IMR-90 (cell line): Measurements from ENCODE around the gene SLC19A1. TPM values are rescaled to one million over a fixed set of nuclear protein-coding genes. Genes with fewer than 3 reads are reported as not detected.

ENCODE experiments used
- ATAC-seq: fragments of 200-7000 bp; cut with Tn5 transposase; 2 replicates; pipeline ENCODE4 v1.9.1; 2020; ENCODE audit warnings: low read depth, mild to moderate bottlenecking, moderate library complexity
- BruUV-seq: library from RNA; stranded (reverse); fragments of 400-500 nt; replicated peaks from 2 replicates; lab custom pipeline; 2021; lab: Mats Ljungman, UMichigan
- CTCF ChIA-PET: fragments of 300-600 bp; formaldehyde crosslinking; extraction: SDS; loops from one replicate; lab custom pipeline; 2021; ENCODE audit warnings: antibody characterized with exemption; lab: Yijun Ruan, JAX
- POLR2A ChIA-PET: fragments of 300-600 bp; sonication (Branson Sonifier 250); formaldehyde crosslinking; loops from one replicate; lab custom pipeline; 2022; ENCODE audit warnings: antibody characterized with exemption; ENCODE audit not compliant: unreplicated experiment; lab: Charles Lee
- DNase-seq: peaks from one replicate; pipeline ENCODE4 v3.0.0; 2013
- H2AFZ ChIP-seq: replicated peaks from 2 replicates; pipeline ENCODE3; 2013; ENCODE audit warnings: low read length, mild to moderate bottlenecking; ENCODE audit not compliant: poor library complexity
- H2AK5ac ChIP-seq: 2 replicates; pipeline ENCODE4 v1.6.1; 2013; ENCODE audit warnings: low read depth, low read length, inconsistent platforms
- H2AK9ac ChIP-seq: replicated peaks from 2 replicates; pipeline ENCODE3; 2013; ENCODE audit warnings: mild to moderate bottlenecking, low read depth, low read length, moderate library complexity; ENCODE audit not compliant: poor library complexity
- H2BK120ac ChIP-seq: 2 replicates; pipeline ENCODE4 v1.6.1; 2013; ENCODE audit warnings: low read depth, low read length, inconsistent platforms
- H2BK15ac ChIP-seq: 3 replicates; pipeline ENCODE4 v1.6.1; 2013; ENCODE audit warnings: low read depth, low read length, inconsistent platforms
- H2BK20ac ChIP-seq: 2 replicates; pipeline ENCODE4 v1.6.1; 2013; ENCODE audit warnings: low read depth, mild to moderate bottlenecking, inconsistent platforms, low read length, moderate library complexity
- H2BK5ac ChIP-seq: 2 replicates; pipeline ENCODE4 v1.6.1; 2013; ENCODE audit warnings: mild to moderate bottlenecking, low read depth, low read length, inconsistent platforms; ENCODE audit not compliant: poor library complexity, severe bottlenecking
- H3K14ac ChIP-seq: replicated peaks from 2 replicates; pipeline ENCODE4 v1.6.1; 2013; ENCODE audit warnings: low read depth, low read length, inconsistent platforms
- H3K18ac ChIP-seq: 2 replicates; pipeline ENCODE4 v1.6.1; 2013; ENCODE audit warnings: low read depth, low read length, control low read depth
- H3K23ac ChIP-seq: 2 replicates; pipeline ENCODE4 v1.6.1; 2013; ENCODE audit warnings: low read depth, low read length, inconsistent platforms
- H3K27ac ChIP-seq: 2 replicates; pipeline ENCODE4 v1.5.1; 2013; ENCODE audit warnings: mild to moderate bottlenecking, control low read depth, low read length; ENCODE audit not compliant: insufficient read depth
- H3K27me3 ChIP-seq: 2 replicates; pipeline ENCODE4 v1.6.1; 2013; ENCODE audit warnings: low read length; ENCODE audit not compliant: control insufficient read depth, insufficient read depth
- H3K36me3 ChIP-seq: 2 replicates; pipeline ENCODE4 v1.6.1; 2013; ENCODE audit warnings: low read length, mixed read lengths; ENCODE audit not compliant: control insufficient read depth, insufficient read depth
- H3K4ac ChIP-seq: 2 replicates; pipeline ENCODE4 v1.6.1; 2013; ENCODE audit warnings: low read depth, low read length, inconsistent platforms
- H3K4me1 ChIP-seq: 2 replicates; pipeline ENCODE4 v1.6.1; 2013; ENCODE audit warnings: low read length, mixed read lengths; ENCODE audit not compliant: control insufficient read depth, insufficient read depth
- H3K4me2 ChIP-seq: 2 replicates; pipeline ENCODE4 v1.6.1; 2013; ENCODE audit warnings: low read depth, mild to moderate bottlenecking, control low read depth, low read length, moderate library complexity
- H3K4me3 ChIP-seq: 2 replicates; pipeline ENCODE4 v1.5.1; 2013; ENCODE audit warnings: low read depth, mild to moderate bottlenecking, control low read depth, low read length, moderate library complexity; ENCODE audit not compliant: insufficient read depth
- H3K56ac ChIP-seq: 2 replicates; pipeline ENCODE4 v1.6.1; 2013; ENCODE audit warnings: low read length, inconsistent platforms; ENCODE audit not compliant: insufficient read depth; ENCODE audit errors: extremely low read depth
- H3K79me1 ChIP-seq, 2 experiments: 2 replicates each; pipeline ENCODE4 v1.6.1; 2013; ENCODE audit warnings: low read length in 2 of 2, inconsistent platforms in 1 of 2, low read depth in 1 of 2
- H3K9ac ChIP-seq: 2 replicates; pipeline ENCODE4 v1.6.1; 2013; ENCODE audit warnings: low read depth, low read length, control low read depth
- H3K9me1 ChIP-seq: 2 replicates; pipeline ENCODE4 v1.6.1; 2013; ENCODE audit warnings: low read length, inconsistent platforms; ENCODE audit not compliant: insufficient read depth
- H3K9me3 ChIP-seq: 2 replicates; pipeline ENCODE4 v1.6.1; 2013; ENCODE audit warnings: low read length; ENCODE audit not compliant: control insufficient read depth, insufficient read depth
- H4K20me1 ChIP-seq: 2 replicates; pipeline ENCODE4 v1.6.1; 2013; ENCODE audit warnings: low read length, inconsistent platforms; ENCODE audit not compliant: insufficient read depth
- H4K5ac ChIP-seq: 2 replicates; pipeline ENCODE4 v1.6.1; 2013; ENCODE audit warnings: mild to moderate bottlenecking, low read depth, low read length, control low read depth
- H4K8ac ChIP-seq, 2 experiments: 2 replicates each; pipeline ENCODE4 v1.6.1; 2013; ENCODE audit warnings: low read depth in 2 of 2, low read length in 2 of 2, control low read depth in 1 of 2, inconsistent platforms in 1 of 2
- H4K91ac ChIP-seq: 2 replicates; pipeline ENCODE4 v1.6.1; 2013; ENCODE audit warnings: low read depth, low read length, inconsistent platforms; ENCODE audit not compliant: insufficient read depth
- BHLHE40 ChIP-seq: fragments of 150-350 bp; IDR thresholded peaks from 2 replicates; pipeline ENCODE4 v1.6.1; 2016; ENCODE audit warnings: mild to moderate bottlenecking, low read depth, low read length
- CEBPB ChIP-seq: IDR thresholded peaks from 2 replicates; pipeline ENCODE4 v1.6.1; 2012; ENCODE audit warnings: low read depth, low read length, improper control_type of control experiment
- CHD1 ChIP-seq: IDR thresholded peaks from 2 replicates; pipeline ENCODE4 v1.6.1; 2012; ENCODE audit warnings: low read depth, low read length, improper control_type of control experiment
- ELK1 ChIP-seq: fragments of 150-350 bp; IDR thresholded peaks from 2 replicates; pipeline ENCODE4 v1.6.1; 2016; ENCODE audit warnings: low read depth, mild to moderate bottlenecking, low read length, moderate library complexity, borderline replicate concordance
- MAZ ChIP-seq: IDR thresholded peaks from 2 replicates; pipeline ENCODE4 v1.6.1; 2012; ENCODE audit warnings: low read depth, mild to moderate bottlenecking, low read length, improper control_type of control experiment, moderate library complexity, borderline replicate concordance
- NFE2L2 ChIP-seq: fragments of 150-350 bp; IDR thresholded peaks from 2 replicates; pipeline ENCODE4 v1.6.1; 2016; ENCODE audit warnings: low read depth, mild to moderate bottlenecking, low read length
- POLR2A ChIP-seq: IDR thresholded peaks from 2 replicates; pipeline ENCODE4 v1.6.1; 2012; ENCODE audit warnings: mild to moderate bottlenecking, low read depth, low read length
- RAD21 ChIP-seq: IDR thresholded peaks from 2 replicates; pipeline ENCODE4 v1.6.1; 2012; ENCODE audit warnings: low read length, improper control_type of control experiment
- SMC3 ChIP-seq: fragments of 150-350 bp; IDR thresholded peaks from 2 replicates; pipeline ENCODE4 v1.6.1; 2016; ENCODE audit warnings: low read depth, mild to moderate bottlenecking, antibody characterized with exemption, low read length, moderate library complexity
- WGBS, 2 experiments: methylation state at CpG; one replicate each; pipeline versions ENCODE4 v1.1.5 to v1.1.7; 2013; ENCODE audit warnings: missing lambda C conversion rate in 2 of 2; ENCODE audit not compliant: insufficient read length in 1 of 2; ENCODE audit errors: extremely low coverage in 2 of 2; 5-methylcytosine and 5-hydroxymethylcytosine counted together
- dilution Hi-C: fragments of 300-500 bp; cut with HindIII; formaldehyde crosslinking; loops from one replicate; pipeline ENCODE4 v1.14.3; 2018; ENCODE audit warnings: low sequenced_read_pairs; ENCODE audit not compliant: unreplicated experiment
- in situ Hi-C: fragments of 300-500 bp; cut with MboI; formaldehyde crosslinking; loops from 3 replicates; pipeline ENCODE4 v1.14.3; 2019; ENCODE audit warnings: low sequenced_read_pairs, inconsistent platforms, mixed read lengths
- intact Hi-C: fragments of 100-400 bp; cut with micrococcal nuclease; formaldehyde crosslinking; loops from 2 replicates; pipeline ENCODE4 v1.10.0; 2022
- polyA plus RNA-seq, 3 experiments: library from polyadenylated mRNA; depleted of rRNA; stranded (reverse); fragments of >200 nt; gene quantifications; 2 replicates each; pipeline ENCODE4 v1.2.3, GENCODE V29; 2012; ENCODE audit warnings: low replicate concordance in 1 of 3
- total RNA-seq: library from RNA; depleted of rRNA; stranded (reverse); fragments of >200 nt; gene quantifications from 2 replicates; pipeline ENCODE4 v1.2.3, GENCODE V29; 2012
- TF ChIP-seq, protein P1 (sequence below): conservative IDR thresholded peaks from 2 replicates; pipeline ENCODE4 v1.5.1; 2012; ENCODE audit warnings: mild to moderate bottlenecking, low read depth, low read length, improper control_type of control experiment

The SLC19A1 gene
- total and polyA plus RNA-seq, 2 of the 4 experiments (the other 2 are of a cell fraction), result 2.2 to 16.2 TPM

- Histone ChIP-seq H2AK5ac (no peak overlapping the region), H2BK20ac (no peak overlapping the region), H3K14ac (no peak overlapping the region), H3K18ac (no peak overlapping the region), H3K36me3 (peaks cover 48% of the 10 kb centered on the region), H3K9me3 (no peaks in the 10 kb centered on the region), H3K56ac (no peak overlapping the region), H3K4ac (no peak overlapping the region), H3K9me1 (peaks cover 7% of the 10 kb centered on the region; the same call in 1 of the 2 replicates), H3K27ac (no peak overlapping the region), H2BK15ac (no peak overlapping the region), H3K79me1 (no peaks in the 10 kb centered on the region), H2BK120ac (no peak overlapping the region), H3K23ac (no peak overlapping the region), H2AFZ (no peak overlapping the region), H3K4me2 (no peak overlapping the region), H4K91ac (no peak overlapping the region), H4K5ac (no peak overlapping the region), H4K8ac (no peak overlapping the region), H4K20me1 (no peaks in the 10 kb centered on the region; the same call in 1 of the 2 replicates), H3K27me3 (no peaks in the 10 kb centered on the region), H3K4me1 (no peaks in the 10 kb centered on the region), H2BK5ac (no peak overlapping the region), H3K4me3 (no peak overlapping the region), H2AK9ac (no peak overlapping the region), H3K9ac (no peak overlapping the region)
- no peak for DNase-seq
- CTCF ChIA-PET, result no interaction called here
- TF ChIP-seq, protein P1, sequence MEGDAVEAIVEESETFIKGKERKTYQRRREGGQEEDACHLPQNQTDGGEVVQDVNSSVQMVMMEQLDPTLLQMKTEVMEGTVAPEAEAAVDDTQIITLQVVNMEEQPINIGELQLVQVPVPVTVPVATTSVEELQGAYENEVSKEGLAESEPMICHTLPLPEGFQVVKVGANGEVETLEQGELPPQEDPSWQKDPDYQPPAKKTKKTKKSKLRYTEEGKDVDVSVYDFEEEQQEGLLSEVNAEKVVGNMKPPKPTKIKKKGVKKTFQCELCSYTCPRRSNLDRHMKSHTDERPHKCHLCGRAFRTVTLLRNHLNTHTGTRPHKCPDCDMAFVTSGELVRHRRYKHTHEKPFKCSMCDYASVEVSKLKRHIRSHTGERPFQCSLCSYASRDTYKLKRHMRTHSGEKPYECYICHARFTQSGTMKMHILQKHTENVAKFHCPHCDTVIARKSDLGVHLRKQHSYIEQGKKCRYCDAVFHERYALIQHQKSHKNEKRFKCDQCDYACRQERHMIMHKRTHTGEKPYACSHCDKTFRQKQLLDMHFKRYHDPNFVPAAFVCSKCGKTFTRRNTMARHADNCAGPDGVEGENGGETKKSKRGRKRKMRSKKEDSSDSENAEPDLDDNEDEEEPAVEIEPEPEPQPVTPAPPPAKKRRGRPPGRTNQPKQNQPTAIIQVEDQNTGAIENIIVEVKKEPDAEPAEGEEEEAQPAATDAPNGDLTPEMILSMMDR, result no peak
- no peak for TF ChIP-seq BHLHE40
- TF ChIP-seq ELK1, result no peak
- TF ChIP-seq NFE2L2, result no peak
- no peak for TF ChIP-seq CEBPB
- no peak for TF ChIP-seq SMC3
- no peak for TF ChIP-seq RAD21
- TF ChIP-seq MAZ, result no peak
- TF ChIP-seq POLR2A, result no peak
- no peak for TF ChIP-seq CHD1
- WGBS, 2 experiments, result 60% methylated on average over 2 of the region's 13 CpGs; no CpG with 5 or more reads in 1 of the 2 experiments
- intact Hi-C loops (no loop called here), in situ Hi-C loops (no loop called here), dilution Hi-C loops (no loop called here)
- no peak for ATAC-seq
- POLR2A ChIA-PET, result no interaction called here
- BruUV-seq, result no TSS peak
Measured at GRCh38 chr21:45506836-45507522, 35.3 kb downstream of the SLC19A1 start.
